HEK293T (cell line): ENCODE data around the gene PDE3B.

ENCODE experiments used
- FOXA1 ChIP-seq: fragments of 450-650 bp; IDR thresholded peaks from 2 replicates; pipeline ENCODE4 v1.6.1; 2016; ENCODE audit warnings: mild to moderate bottlenecking
- SP1 ChIP-seq: fragments of 450-650 bp; IDR thresholded peaks from 2 replicates; pipeline ENCODE4 v1.6.1; 2017
- TARDBP ChIP-seq: fragments of 450-650 bp; IDR thresholded peaks from 2 replicates; pipeline ENCODE4 v1.6.1; 2016
- ZNF384 ChIP-seq: fragments of 450-650 bp; IDR thresholded peaks from 2 replicates; pipeline ENCODE4 v1.6.1; 2016

GRCh38 chr11:14618060-14618459, 25.5 kb upstream of the PDE3B start:
- TF ChIP-seq FOXA1 (no peak), ZNF384 (no peak), TARDBP (no peak), SP1 (no peak)
